Stimulated activated CD4-positive, alpha-beta T cell treated with anti-CD3 and anti-CD28 coated beads, TNF-alpha, amount 100 ng/mL, for 48 hours (primary cell): ENCODE measurements around the gene NLK.
"Not testable (repeated sequence)": the region's sequence is repeated elsewhere in the genome, so short reads cannot be mapped to it uniquely, and the experiment has no call there.

ENCODE experiments used
- DNase-seq, 3 donors: peaks; one replicate each; pipeline ENCODE4 v3.0.0-alpha.2; 2020; ENCODE audit warnings: low read depth in 3 of 3

Gene NLK

GRCh38 chr17:28042657-28042720, at the start of gene NLK:
NLK (plus strand) TSS chr17:28042677; CDS start chr17:28042874, 197 bp downstream.
- DNase-seq = no peak

- DNase-seq = no peak
Measured at GRCh38 chr17:27993161-27993695, 49.2 kb upstream of the NLK start.

- no peak for DNase-seq
Measured at GRCh38 chr17:27993723-27994310, 48.7 kb upstream of the NLK start.

DNA sequence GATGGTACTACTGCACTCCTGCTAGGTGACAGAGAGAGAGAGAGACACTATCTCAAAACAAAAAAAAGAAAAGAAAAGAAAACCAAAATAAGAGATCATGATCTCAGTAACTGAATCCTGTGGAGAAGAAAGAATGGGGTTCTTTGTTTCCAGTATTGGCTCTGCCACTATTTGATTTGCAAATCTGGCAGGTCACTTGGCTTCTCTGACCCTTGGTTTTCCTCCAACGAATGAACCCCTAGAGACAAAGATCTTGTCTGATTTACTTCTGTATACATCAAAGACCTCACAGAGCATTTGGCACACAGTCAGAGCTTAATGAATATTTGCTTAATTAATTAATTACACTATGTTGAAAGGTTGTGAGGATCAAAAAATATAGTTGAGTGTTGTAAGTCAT, 47.9 kb upstream of the NLK start:
- no peak for DNase-seq

DNA sequence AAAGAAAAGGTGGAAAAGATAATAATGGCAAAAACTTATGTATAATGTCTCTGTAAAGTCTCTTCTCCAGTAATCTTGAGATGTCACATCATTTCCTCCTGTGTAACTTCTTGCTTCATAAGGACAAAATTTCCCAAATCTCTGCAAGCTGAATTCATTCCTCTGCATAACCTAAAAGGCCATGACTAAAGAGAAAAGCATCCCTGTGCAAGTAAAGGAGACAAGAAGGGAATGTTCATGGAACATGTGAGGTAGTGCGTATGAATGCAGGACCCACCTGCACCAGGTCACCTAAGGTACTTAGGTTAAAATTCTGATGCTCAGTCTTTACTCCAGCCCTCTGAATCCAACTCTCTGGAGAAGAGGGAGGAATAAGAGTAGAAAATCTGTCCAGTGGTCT, 46.9 kb upstream of the NLK start:
- no peak for DNase-seq

DNA sequence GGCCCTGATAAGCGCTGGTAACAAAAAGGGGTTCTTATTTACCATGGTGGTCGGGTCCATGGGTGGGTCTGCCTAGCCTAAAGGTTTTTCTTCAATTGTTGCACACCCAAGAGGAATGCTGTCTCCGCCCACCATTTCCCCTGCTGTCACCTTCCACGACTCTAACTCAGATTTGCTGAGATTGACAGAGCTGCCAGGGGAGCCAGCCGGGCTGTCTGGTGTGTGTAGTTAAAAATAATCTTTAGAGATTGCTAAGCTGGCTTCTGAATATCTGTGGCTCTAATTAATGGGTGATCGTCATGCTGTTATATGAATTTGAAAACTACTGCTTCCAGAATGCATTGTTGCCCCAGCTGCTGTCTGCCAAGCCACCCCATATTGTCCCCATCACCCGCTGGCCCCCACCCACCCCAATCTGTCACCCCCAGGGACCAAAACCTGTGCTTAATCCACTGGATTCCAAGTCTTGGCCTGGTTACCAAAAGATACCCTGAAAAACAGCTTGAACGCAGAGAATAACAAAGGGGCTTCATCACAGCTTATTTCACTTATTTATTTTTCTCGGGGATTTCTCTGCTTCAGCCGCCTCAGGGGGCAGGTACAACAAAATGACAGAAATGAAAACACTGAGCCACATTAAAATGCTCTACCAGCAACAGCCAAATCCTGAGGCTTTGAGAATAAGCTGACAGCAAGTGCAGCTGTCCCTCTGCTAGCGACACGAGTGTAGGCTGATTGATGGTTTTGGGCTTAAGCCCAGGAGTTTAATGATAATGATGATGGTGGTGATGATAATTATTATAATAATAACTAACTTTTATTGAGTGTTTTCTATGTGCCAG, 46.1 kb upstream of the NLK start:
- no peak for DNase-seq

DNA sequence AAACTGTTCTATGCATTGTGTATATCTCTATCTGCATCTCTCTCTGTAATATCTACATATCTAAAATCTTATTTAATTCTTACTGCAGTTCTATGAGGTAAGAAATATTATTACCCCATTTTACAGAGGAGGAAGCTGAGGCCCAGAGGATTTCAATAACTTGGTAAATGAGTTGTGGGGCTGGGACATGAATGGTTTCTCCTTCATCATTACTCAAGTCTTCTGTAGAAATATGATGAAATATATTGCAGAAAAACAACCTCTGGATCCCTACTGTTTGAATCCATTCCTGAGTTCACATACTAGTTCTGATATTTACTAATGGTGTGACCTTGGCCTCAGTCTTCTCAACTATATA, 45.5 kb upstream of the NLK start:
- DNase-seq = no peak

DNA sequence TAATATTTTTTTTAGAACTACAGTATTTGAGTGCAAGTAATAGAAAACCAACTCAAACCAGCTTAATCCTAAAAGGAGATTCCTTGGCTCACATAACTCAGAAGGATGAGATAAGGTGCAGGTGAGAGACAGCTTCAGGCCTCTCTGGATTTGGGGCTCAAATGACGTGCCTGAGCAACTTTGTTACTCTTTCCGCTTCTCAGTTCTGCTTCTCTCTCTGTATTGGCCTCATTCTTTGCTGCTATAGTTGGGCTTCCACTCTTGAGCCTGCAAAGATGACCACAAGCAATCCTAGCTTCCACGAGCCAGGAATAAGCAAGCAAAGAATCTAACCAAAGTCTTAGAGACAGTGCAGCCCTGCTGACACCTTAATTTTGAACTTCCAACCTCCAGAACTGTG, 45.0 kb upstream of the NLK start:
- no peak for DNase-seq

- DNase-seq = no peak
Measured at GRCh38 chr17:28001149-28001548, 41.3 kb upstream of the NLK start.

- DNase-seq = no peak
Measured at GRCh38 chr17:28004344-28004743, 38.1 kb upstream of the NLK start.

DNA sequence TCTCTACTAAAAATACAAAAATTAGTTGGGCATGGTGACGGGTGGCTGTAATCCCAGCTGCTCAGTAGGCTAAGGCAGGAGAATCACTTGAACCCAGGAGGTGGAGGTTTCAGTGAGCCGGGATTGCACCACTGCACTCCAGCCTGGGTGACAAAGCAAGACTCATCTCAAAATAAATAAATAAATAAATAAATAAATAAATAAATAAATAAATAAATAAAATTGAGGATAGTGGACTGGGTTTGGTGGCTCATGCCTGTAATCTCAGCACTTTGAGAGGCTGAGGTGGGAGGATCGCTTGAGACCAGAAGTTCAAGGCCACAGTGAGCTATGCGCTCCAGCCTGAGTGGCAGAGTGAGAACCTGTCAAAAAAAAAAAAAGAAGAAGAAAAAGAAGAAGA, 34.6 kb upstream of the NLK start:
- DNase-seq = not testable (repeated sequence)

- DNase-seq = no peak
Measured at GRCh38 chr17:28008513-28008912, 34.0 kb upstream of the NLK start.

GRCh38 chr17:28010406-28010805, 32.1 kb upstream of the NLK start:
- no peak for DNase-seq

GRCh38 chr17:28018439-28019070, 23.9 kb upstream of the NLK start:
- no peak for DNase-seq

DNA sequence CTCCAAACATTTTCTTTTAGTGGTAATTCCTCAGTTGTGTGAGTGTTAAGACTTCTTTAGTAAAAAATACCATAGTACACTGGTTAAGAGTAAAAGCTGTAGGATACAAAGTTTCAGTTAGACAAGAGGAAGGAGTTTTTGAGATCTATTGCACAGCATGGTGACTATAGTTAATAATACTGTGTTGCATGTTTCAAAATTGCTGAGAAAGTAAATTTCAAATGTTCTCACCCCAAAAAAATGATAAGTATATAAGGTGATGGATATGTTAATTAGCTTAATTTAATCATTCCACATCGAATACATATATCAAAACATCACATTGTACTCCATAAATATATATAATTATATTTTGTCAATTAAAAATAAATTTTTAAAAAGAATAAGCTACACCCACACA, 22.0 kb upstream of the NLK start:
- no peak for DNase-seq

DNA sequence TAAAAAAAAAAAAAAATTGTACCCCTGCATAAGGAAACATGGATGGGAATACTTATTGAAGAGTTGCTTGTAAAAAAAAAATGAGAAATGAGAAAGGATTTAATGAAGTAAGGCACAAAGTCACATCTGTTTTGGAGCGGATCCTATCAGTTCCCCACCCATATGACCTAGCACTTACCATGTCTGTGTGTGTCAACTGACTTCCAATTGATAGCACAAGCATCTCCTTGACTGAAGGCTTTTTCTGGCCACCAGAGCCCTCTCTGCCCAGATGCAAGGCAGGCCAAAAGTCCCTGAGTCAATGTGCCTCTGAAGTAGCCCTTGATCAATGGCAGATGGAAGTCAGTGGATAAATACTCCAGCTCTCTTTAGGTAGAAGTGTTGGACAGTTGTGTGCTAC, 13.4 kb upstream of the NLK start:
- DNase-seq = no peak

DNA sequence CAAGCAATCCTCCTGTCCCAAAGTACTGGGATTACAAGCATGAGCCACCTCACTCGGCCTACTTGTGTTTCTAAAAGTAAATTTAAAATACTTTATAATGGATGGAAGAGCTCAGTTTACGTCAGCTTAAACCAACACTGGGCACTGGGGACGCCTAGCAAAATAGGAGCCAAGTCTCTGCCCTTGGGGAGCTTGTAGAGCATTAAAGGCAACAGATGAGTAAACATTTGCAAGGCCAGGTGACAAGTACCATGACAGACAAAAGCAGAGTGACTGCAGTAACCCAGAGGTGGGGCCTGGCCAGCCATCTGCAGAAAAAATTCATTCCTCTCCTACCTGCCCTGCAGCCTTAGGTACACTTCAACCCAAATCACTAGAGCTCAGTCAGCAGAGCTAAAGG, 12.1 kb upstream of the NLK start:
- no peak for DNase-seq

DNA sequence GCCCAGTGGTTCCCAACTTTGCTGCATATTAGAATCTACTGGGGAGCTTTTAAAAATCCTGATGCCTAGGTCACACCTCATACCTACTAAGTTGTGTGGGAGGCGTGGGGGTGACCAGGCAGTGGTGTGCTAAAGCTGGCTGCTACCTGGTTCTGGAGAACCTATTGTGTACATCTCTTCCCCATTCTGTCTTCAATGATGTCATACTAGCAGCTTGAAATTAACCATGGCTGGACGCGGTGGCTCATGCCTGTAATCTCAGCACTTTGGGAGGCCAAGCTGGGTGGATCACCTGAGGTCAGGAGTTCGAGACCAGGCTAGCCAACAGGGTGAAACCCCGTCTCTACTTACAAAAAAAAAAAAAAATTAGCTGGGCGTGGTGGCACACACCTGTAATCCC, 11.3 kb upstream of the NLK start:
- no peak for DNase-seq

- no peak for DNase-seq
Measured at GRCh38 chr17:28033972-28034714, 8.3 kb upstream of the NLK start.

- not testable (repeated sequence) for DNase-seq
Measured at GRCh38 chr17:28035452-28035851, 7.0 kb upstream of the NLK start.

GRCh38 chr17:28035884-28036283, 6.6 kb upstream of the NLK start:
- DNase-seq = not testable (repeated sequence)

- DNase-seq = no peak
Measured at GRCh38 chr17:28038802-28039201, 3.7 kb upstream of the NLK start.

- DNase-seq = no peak
Measured at GRCh38 chr17:28039251-28039650, 3.2 kb upstream of the NLK start.
